Measurements from ENCODE around the gene SRPK3. TPM values are rescaled to one million over a fixed set of nuclear protein-coding genes. Genes with fewer than 3 reads are reported as not detected.

Gene SRPK3
- total RNA-seq, 1 experiment from 2014 or later = 0.46 TPM

DNA sequence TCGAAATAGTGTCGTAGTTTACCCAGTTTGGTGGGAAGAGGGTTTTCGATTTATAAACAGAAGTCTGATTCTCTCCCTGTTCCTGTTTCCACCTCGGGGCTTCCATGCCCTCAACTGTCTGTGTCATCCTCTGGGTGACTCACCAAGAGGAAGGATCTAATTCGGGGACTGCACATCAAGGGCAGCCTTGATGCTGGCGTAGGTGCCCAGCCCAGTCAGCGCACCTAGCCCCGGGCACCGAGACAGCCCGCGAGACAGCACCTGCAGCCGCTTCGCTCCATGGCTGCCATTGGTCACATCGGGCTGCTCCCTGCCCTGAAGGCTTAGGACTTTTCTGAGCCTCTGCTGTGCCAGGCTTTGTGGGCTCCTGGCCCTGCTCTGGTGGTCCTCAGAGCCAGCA is 48.4 kb upstream of the SRPK3 start:
- no peaks in the 10 kb centered on the region for H3K27me3 ChIP-seq (ENCODE audit: insufficient read depth, low read depth)
- peak overlapping the region; percentile 95 for H3K27ac ChIP-seq
- peaks cover 34% of the 10 kb centered on the region for H3K79me2 ChIP-seq (ENCODE audit: low read depth)
- H3K4me2 ChIP-seq = peak overlapping the region; percentile 69
- H3K9me3 ChIP-seq (ENCODE audit: insufficient read depth, low read depth) = no peaks in the 10 kb centered on the region
- CTCF ChIA-PET = no interaction called here
- POLR2A ChIA-PET (ENCODE audit: unreplicated experiment) = interaction anchor here (0.7 kb wide), 1 partner anchor 47 kb away, joined by 3 read pairs; no protein-coding TSS in a partner anchor
- intact Hi-C loops (cut with micrococcal nuclease; ENCODE audit: unreplicated experiment) = no loop called here
- peaks cover 13% of the 10 kb centered on the region; the same call in 1 of the 2 replicates for H3K36me3 ChIP-seq (ENCODE audit: low read depth)
- H3K4me1 ChIP-seq (replicated peaks; ENCODE audit: insufficient read depth) = peaks cover 50% of the 10 kb centered on the region
- H4K20me1 ChIP-seq (ENCODE audit: insufficient read depth) = no peaks in the 10 kb centered on the region
- DNase-seq = peak; percentile 75 to 76
- TF ChIP-seq, protein P1, sequence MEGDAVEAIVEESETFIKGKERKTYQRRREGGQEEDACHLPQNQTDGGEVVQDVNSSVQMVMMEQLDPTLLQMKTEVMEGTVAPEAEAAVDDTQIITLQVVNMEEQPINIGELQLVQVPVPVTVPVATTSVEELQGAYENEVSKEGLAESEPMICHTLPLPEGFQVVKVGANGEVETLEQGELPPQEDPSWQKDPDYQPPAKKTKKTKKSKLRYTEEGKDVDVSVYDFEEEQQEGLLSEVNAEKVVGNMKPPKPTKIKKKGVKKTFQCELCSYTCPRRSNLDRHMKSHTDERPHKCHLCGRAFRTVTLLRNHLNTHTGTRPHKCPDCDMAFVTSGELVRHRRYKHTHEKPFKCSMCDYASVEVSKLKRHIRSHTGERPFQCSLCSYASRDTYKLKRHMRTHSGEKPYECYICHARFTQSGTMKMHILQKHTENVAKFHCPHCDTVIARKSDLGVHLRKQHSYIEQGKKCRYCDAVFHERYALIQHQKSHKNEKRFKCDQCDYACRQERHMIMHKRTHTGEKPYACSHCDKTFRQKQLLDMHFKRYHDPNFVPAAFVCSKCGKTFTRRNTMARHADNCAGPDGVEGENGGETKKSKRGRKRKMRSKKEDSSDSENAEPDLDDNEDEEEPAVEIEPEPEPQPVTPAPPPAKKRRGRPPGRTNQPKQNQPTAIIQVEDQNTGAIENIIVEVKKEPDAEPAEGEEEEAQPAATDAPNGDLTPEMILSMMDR (conservative IDR thresholded peaks at IDR 0.05) = no peak
- no peak for TF ChIP-seq EZH2 (IDR thresholded peaks at IDR 0.05; ENCODE audit: low read depth)
- BruUV-seq (replicated peaks) = no TSS peak
- peak overlapping the region; percentile 24; the same call in 1 of the 2 replicates for H3K4me3 ChIP-seq
- peaks cover 34% of the 10 kb centered on the region for H3F3A ChIP-seq (ENCODE audit: insufficient read depth, low read depth)
- no peaks in the 10 kb centered on the region for H3K9me2 ChIP-seq (ENCODE audit: insufficient read depth)
- H2AFZ ChIP-seq = no peak overlapping the region

DNA sequence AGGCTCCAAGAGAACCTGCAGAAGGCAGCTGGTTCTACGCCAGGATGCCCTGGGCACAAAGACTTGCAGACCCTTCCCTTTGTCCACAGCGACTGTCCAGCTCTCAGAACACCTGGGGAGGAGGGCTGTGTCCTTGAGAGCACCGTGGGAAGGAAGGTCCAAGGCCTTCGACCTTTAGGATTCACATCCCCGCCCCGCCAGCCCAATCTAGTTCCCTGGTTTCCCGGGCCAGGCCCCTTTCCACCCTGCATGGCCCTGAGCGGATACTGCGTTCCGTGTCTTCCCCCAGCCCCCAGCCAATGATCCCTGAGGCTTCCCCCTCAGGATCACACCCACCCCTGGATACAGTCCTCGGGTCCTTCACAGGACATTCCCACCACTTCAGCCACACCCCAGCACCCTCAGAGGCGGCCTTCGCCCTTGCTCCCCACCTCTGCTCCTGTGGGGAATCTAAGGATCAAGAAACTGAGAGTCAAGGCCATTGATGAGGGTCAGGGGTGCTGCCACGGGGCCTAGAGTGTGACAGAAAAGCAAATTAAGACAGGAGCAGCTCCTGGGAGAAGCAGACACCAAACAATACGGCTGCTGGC is 47.1 kb upstream of the SRPK3 start:
- no peaks in the 10 kb centered on the region for H3K27me3 ChIP-seq (ENCODE audit: insufficient read depth, low read depth)
- POLR2A ChIA-PET (ENCODE audit: unreplicated experiment) = no interaction called here
- H4K20me1 ChIP-seq (ENCODE audit: insufficient read depth) = no peaks in the 10 kb centered on the region
- TF ChIP-seq EZH2 (IDR thresholded peaks at IDR 0.05; ENCODE audit: low read depth) = no peak
- TF ChIP-seq, protein P1 (conservative IDR thresholded peaks at IDR 0.05) = no peak
- no peak overlapping the region for H2AFZ ChIP-seq
- H3K9me2 ChIP-seq (ENCODE audit: insufficient read depth) = no peaks in the 10 kb centered on the region
- no peak overlapping the region for H3K4me3 ChIP-seq
- no TSS peak for BruUV-seq (replicated peaks)
- no peak overlapping the region for H3K4me2 ChIP-seq
- H3K9me3 ChIP-seq (ENCODE audit: insufficient read depth, low read depth) = no peaks in the 10 kb centered on the region
- CTCF ChIA-PET = no interaction called here
- peaks cover 37% of the 10 kb centered on the region for H3K4me1 ChIP-seq (replicated peaks; ENCODE audit: insufficient read depth)
- intact Hi-C loops (cut with micrococcal nuclease; ENCODE audit: unreplicated experiment) = no loop called here
- no peak for DNase-seq
- H3K27ac ChIP-seq = no peak overlapping the region
- peaks cover 20% of the 10 kb centered on the region for H3K79me2 ChIP-seq (ENCODE audit: low read depth)
- peaks cover 28% of the 10 kb centered on the region for H3F3A ChIP-seq (ENCODE audit: insufficient read depth, low read depth)
- H3K36me3 ChIP-seq (ENCODE audit: low read depth) = peaks cover 13% of the 10 kb centered on the region; the same call in 1 of the 2 replicates

DNA sequence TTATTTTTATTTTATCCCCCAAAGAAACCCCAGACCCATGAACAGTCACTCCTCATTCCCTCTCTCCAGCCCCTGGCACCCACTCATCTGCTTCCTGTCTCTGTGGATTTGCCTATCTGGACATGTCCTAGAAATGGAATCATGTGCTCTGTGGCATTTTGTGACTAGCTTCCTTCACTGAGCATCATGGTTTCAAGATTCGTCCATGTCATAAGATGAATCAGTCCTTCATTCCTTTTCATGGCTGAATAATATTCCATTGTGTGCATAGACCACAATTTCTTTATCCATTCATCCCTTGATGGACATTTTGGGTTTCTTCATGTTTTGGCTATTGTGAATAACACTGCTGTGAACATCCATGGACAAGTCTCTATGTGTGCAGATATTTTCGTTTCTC is 46.0 kb upstream of the SRPK3 start:
- H3K36me3 ChIP-seq (ENCODE audit: low read depth) = peaks cover 13% of the 10 kb centered on the region; the same call in 1 of the 2 replicates
- H3K9me2 ChIP-seq (ENCODE audit: insufficient read depth) = no peaks in the 10 kb centered on the region
- H3K9me3 ChIP-seq (ENCODE audit: insufficient read depth, low read depth) = no peaks in the 10 kb centered on the region
- H3K4me1 ChIP-seq (replicated peaks; ENCODE audit: insufficient read depth) = peaks cover 35% of the 10 kb centered on the region
- H3F3A ChIP-seq (ENCODE audit: insufficient read depth, low read depth) = peaks cover 28% of the 10 kb centered on the region
- no peak overlapping the region for H2AFZ ChIP-seq
- H3K4me3 ChIP-seq = no peak overlapping the region
- H3K27ac ChIP-seq = no peak overlapping the region
- intact Hi-C loops (cut with micrococcal nuclease; ENCODE audit: unreplicated experiment) = no loop called here
- H3K79me2 ChIP-seq (ENCODE audit: low read depth) = peaks cover 9% of the 10 kb centered on the region
- H4K20me1 ChIP-seq (ENCODE audit: insufficient read depth) = no peaks in the 10 kb centered on the region
- no TSS peak for BruUV-seq (replicated peaks)
- H3K27me3 ChIP-seq (ENCODE audit: insufficient read depth, low read depth) = no peaks in the 10 kb centered on the region
- no peak for TF ChIP-seq EZH2 (IDR thresholded peaks at IDR 0.05; ENCODE audit: low read depth)
- TF ChIP-seq, protein P1 (conservative IDR thresholded peaks at IDR 0.05) = no peak
- ChIA-PET CTCF (no interaction called here), POLR2A (ENCODE audit: unreplicated experiment) (no interaction called here)
- DNase-seq = no peak
- H3K4me2 ChIP-seq = no peak overlapping the region

Measured in PC-9 (cell line).